Measurements from ENCODE around the gene CECR2.

The CECR2 gene

GRCh38 chr22:17540481-17540880 lies 171.2 kb downstream of the CECR2 start:
- no peak for DNase-seq
- Histone ChIP-seq H3K9me3 (no peaks in the 10 kb centered on the region), H3K36me3 (no peaks in the 10 kb centered on the region), H3K4me3 (ENCODE audit: low read depth, low read length) (no peak overlapping the region), H3K4me1 (no peaks in the 10 kb centered on the region), H3K27me3 (no peaks in the 10 kb centered on the region)
- TF ChIP-seq CTCF (IDR thresholded peaks at IDR 0.05; ENCODE audit: low read depth, low read length) = no peak

- Histone ChIP-seq H3K4me1 (no peaks in the 10 kb centered on the region), H3K9me3 (no peaks in the 10 kb centered on the region), H3K36me3 (no peaks in the 10 kb centered on the region), H3K27me3 (no peaks in the 10 kb centered on the region), H3K4me3 (ENCODE audit: low read depth, low read length) (no peak overlapping the region)
- no peak for TF ChIP-seq CTCF (IDR thresholded peaks at IDR 0.05; ENCODE audit: low read depth, low read length)
- DNase-seq = no peak
These were observed 172.2 kb downstream of the CECR2 start for GRCh38 chr22:17541476-17541875.

- no peaks in the 10 kb centered on the region for H3K4me1 ChIP-seq
- no peak for DNase-seq
- no peak overlapping the region for H3K4me3 ChIP-seq (ENCODE audit: low read depth, low read length)
- no peaks in the 10 kb centered on the region for H3K9me3 ChIP-seq
- H3K27me3 ChIP-seq = no peaks in the 10 kb centered on the region
- H3K36me3 ChIP-seq = no peaks in the 10 kb centered on the region
- no peak for TF ChIP-seq CTCF (IDR thresholded peaks at IDR 0.05; ENCODE audit: low read depth, low read length)
These were observed 173.2 kb downstream of the CECR2 start for GRCh38 chr22:17542452-17542851.

- TF ChIP-seq CTCF (IDR thresholded peaks at IDR 0.05; ENCODE audit: low read depth, low read length) = no peak
- no peak overlapping the region for H3K4me3 ChIP-seq (ENCODE audit: low read depth, low read length)
- no peaks in the 10 kb centered on the region for H3K9me3 ChIP-seq
- no peaks in the 10 kb centered on the region for H3K27me3 ChIP-seq
- no peaks in the 10 kb centered on the region for H3K36me3 ChIP-seq
- H3K4me1 ChIP-seq = no peaks in the 10 kb centered on the region
- no peak for DNase-seq
These were observed 178.9 kb downstream of the CECR2 start for GRCh38 chr22:17548010-17548755.

- Histone ChIP-seq H3K36me3 (no peaks in the 10 kb centered on the region), H3K9me3 (no peaks in the 10 kb centered on the region), H3K4me1 (no peaks in the 10 kb centered on the region), H3K4me3 (ENCODE audit: low read depth, low read length) (no peak overlapping the region), H3K27me3 (no peaks in the 10 kb centered on the region)
- TF ChIP-seq CTCF (IDR thresholded peaks at IDR 0.05; ENCODE audit: low read depth, low read length) = no peak
- DNase-seq = no peak
These were observed 179.4 kb downstream of the CECR2 start for GRCh38 chr22:17548756-17549035.

- no peaks in the 10 kb centered on the region for H3K9me3 ChIP-seq
- H3K36me3 ChIP-seq = no peaks in the 10 kb centered on the region
- no peak overlapping the region for H3K4me3 ChIP-seq (ENCODE audit: low read depth, low read length)
- DNase-seq = no peak
- TF ChIP-seq CTCF (IDR thresholded peaks at IDR 0.05; ENCODE audit: low read depth, low read length) = no peak
- no peaks in the 10 kb centered on the region for H3K4me1 ChIP-seq
- H3K27me3 ChIP-seq = no peaks in the 10 kb centered on the region
These were observed 179.9 kb downstream of the CECR2 start for GRCh38 chr22:17549183-17549582.

All from BE2C (cell line).